HL-60 (cell line): Measurements from ENCODE around the gene TMPRSS15.

Experiments used
- POLR2AphosphoS5 ChIP-seq: IDR thresholded peaks from 2 replicates; pipeline ENCODE4 v1.6.1; 2012; ENCODE audit warnings: low read depth
- TF ChIP-seq, protein P1 (sequence below): IDR thresholded peaks from one replicate; pipeline ENCODE4 v1.5.1; 2011; ENCODE audit warnings: low read length, control low read depth, inconsistent platforms; ENCODE audit not compliant: insufficient read depth

- TF ChIP-seq, protein P1, sequence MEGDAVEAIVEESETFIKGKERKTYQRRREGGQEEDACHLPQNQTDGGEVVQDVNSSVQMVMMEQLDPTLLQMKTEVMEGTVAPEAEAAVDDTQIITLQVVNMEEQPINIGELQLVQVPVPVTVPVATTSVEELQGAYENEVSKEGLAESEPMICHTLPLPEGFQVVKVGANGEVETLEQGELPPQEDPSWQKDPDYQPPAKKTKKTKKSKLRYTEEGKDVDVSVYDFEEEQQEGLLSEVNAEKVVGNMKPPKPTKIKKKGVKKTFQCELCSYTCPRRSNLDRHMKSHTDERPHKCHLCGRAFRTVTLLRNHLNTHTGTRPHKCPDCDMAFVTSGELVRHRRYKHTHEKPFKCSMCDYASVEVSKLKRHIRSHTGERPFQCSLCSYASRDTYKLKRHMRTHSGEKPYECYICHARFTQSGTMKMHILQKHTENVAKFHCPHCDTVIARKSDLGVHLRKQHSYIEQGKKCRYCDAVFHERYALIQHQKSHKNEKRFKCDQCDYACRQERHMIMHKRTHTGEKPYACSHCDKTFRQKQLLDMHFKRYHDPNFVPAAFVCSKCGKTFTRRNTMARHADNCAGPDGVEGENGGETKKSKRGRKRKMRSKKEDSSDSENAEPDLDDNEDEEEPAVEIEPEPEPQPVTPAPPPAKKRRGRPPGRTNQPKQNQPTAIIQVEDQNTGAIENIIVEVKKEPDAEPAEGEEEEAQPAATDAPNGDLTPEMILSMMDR = no peak
- TF ChIP-seq POLR2AphosphoS5 = no peak
Measured at GRCh38 chr21:18252256-18252655, 151.3 kb downstream of the TMPRSS15 start.
